Mucosa of descending colon (tissue), 3 donors: ENCODE results near the gene ADGRF5. TPM values are rescaled to one million over a fixed set of nuclear protein-coding genes. Genes with fewer than 3 reads are reported as not detected.
"Not testable (repeated sequence)": the region's sequence is repeated elsewhere in the genome, so short reads cannot be mapped to it uniquely, and the experiment has no call there.

Source experiments
- ATAC-seq: fragments of 200-7000 bp; cut with Tn5 transposase; one replicate; pipeline ENCODE4 v1.9.1; 2020; ENCODE audit warnings: mild to moderate bottlenecking, moderate library complexity
- DNase-seq, 3 donors: peaks; one replicate each; pipeline ENCODE4 v3.0.0-alpha.2; 2020
- H3K36me3 ChIP-seq: fragments of 200-600 bp; one replicate; pipeline ENCODE4 v1.8.0; 2021; ENCODE audit warnings: low read depth, mild to moderate bottlenecking
- H3K4me1 ChIP-seq: fragments of 200-600 bp; one replicate; pipeline ENCODE4 v1.8.0; 2021; ENCODE audit warnings: low read depth, mild to moderate bottlenecking
- H3K4me3 ChIP-seq: fragments of 200-600 bp; one replicate; pipeline ENCODE4 v1.8.0; 2021; ENCODE audit warnings: mild to moderate bottlenecking
- H3K9me3 ChIP-seq: fragments of 200-600 bp; one replicate; pipeline ENCODE4 v1.8.0; 2021; ENCODE audit warnings: mild to moderate bottlenecking
- intact Hi-C, 2 donors: fragments of 100-400 bp; cut with DNase I in 1 of 2; cut with micrococcal nuclease in 1 of 2; formaldehyde crosslinking; loops; one replicate each; pipeline versions ENCODE4 v1.11.0 to v1.11.1; 2022; cut with DNase I, micrococcal nuclease
- total RNA-seq, 3 donors: library from RNA; stranded (reverse); fragmentation: NEBNext Ultra II Directional in 2 of 3; extraction: Animal tissue kit (Norgen Biotek cat#: 25700) in 2 of 3; gene quantifications; one replicate each; pipeline versions ENCODE4 v1.2.1 to v1.2.4, GENCODE V29; 2021 to 2023
- TF ChIP-seq, protein P1 (sequence below): fragments of 200-600 bp; IDR thresholded peaks from one replicate; pipeline ENCODE4 v1.8.0; 2022; ENCODE audit warnings: antibody characterized with exemption, mild to moderate bottlenecking
- donor health status: DM: no; HTN: no; CAD: no; lungs with moderate emphysema.
- donor health status: DM: no; HTN: no; CAD: no.
- donor health status: DM: no; HTN: yes; CAD: no.

ADGRF5 gene
- total RNA-seq, 3 donors from 2014 or later, result 1.9 to 9.7 (median 3.9) TPM

DNA sequence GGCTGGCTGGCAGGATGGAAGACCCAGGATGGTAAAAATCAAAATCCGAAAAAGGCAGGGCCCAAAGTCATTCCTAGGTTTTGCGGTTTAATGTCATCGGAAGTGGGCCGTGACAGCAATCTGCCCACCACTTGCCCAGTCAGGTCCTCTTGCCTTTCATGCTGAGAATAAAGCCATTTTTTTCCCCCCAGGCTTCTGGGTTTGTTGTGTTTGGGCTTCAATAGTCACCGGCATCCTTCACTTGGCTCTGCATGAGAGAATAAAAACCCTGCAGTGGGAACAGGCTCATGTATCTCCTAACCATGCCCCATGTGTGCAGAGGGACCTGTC lies 72.4 kb downstream of the ADGRF5 start:
- H3K4me1 ChIP-seq, result peaks cover 12% of the 10 kb centered on the region
- TF ChIP-seq, protein P1, sequence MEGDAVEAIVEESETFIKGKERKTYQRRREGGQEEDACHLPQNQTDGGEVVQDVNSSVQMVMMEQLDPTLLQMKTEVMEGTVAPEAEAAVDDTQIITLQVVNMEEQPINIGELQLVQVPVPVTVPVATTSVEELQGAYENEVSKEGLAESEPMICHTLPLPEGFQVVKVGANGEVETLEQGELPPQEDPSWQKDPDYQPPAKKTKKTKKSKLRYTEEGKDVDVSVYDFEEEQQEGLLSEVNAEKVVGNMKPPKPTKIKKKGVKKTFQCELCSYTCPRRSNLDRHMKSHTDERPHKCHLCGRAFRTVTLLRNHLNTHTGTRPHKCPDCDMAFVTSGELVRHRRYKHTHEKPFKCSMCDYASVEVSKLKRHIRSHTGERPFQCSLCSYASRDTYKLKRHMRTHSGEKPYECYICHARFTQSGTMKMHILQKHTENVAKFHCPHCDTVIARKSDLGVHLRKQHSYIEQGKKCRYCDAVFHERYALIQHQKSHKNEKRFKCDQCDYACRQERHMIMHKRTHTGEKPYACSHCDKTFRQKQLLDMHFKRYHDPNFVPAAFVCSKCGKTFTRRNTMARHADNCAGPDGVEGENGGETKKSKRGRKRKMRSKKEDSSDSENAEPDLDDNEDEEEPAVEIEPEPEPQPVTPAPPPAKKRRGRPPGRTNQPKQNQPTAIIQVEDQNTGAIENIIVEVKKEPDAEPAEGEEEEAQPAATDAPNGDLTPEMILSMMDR, result no peak
- no peaks in the 10 kb centered on the region for H3K36me3 ChIP-seq
- ATAC-seq (no peak), DNase-seq (no peak)
- no peak overlapping the region for H3K4me3 ChIP-seq
- no peaks in the 10 kb centered on the region for H3K9me3 ChIP-seq
- intact Hi-C loops, result loop anchor here in 1 of 2 donors (5.0 kb wide), 1 partner anchor 198 kb away; no protein-coding TSS in a partner anchor

- Histone ChIP-seq H3K9me3 (no peaks in the 10 kb centered on the region), H3K4me3 (no peak overlapping the region), H3K4me1 (peaks cover 12% of the 10 kb centered on the region), H3K36me3 (no peaks in the 10 kb centered on the region)
- ATAC-seq, result peak; percentile 100
- TF ChIP-seq, protein P1, result peak; percentile 89
- intact Hi-C loops, result loop anchor here in 1 of 2 donors (5.0 kb wide), 1 partner anchor 198 kb away; no protein-coding TSS in a partner anchor
- DNase-seq, result peak; percentile 92 to 94 (median 94)
Measured at GRCh38 chr6:46848684-46849360, 72.9 kb downstream of the ADGRF5 start.

DNA sequence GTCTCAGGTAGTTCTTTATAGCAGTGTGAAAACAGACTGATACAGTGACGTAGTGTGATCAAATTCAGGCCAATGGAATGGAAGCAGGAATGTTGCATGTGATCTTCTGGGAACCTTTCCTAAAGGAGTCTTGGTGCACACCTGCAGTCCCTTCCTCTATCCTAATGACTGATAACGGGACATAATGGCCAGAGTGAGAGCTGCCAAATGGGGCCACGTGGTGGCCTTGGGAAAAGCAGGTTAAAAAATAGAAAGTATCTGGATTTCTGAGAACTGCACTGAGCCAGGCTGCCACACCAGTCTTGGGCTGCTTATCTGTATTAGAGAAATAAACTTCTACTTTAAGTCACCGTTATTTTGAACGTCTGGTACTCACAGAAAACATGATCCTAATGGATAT lies 76.6 kb downstream of the ADGRF5 start:
- ATAC-seq (no peak), DNase-seq (no peak)
- Histone ChIP-seq H3K9me3 (peaks cover 19% of the 10 kb centered on the region), H3K4me3 (no peak overlapping the region), H3K4me1 (peaks cover 12% of the 10 kb centered on the region), H3K36me3 (no peaks in the 10 kb centered on the region)
- intact Hi-C loops, result loop anchor here in 1 of 2 donors (5.0 kb wide), 1 partner anchor 202 kb away; no protein-coding TSS in a partner anchor
- TF ChIP-seq, protein P1, result no peak

DNA sequence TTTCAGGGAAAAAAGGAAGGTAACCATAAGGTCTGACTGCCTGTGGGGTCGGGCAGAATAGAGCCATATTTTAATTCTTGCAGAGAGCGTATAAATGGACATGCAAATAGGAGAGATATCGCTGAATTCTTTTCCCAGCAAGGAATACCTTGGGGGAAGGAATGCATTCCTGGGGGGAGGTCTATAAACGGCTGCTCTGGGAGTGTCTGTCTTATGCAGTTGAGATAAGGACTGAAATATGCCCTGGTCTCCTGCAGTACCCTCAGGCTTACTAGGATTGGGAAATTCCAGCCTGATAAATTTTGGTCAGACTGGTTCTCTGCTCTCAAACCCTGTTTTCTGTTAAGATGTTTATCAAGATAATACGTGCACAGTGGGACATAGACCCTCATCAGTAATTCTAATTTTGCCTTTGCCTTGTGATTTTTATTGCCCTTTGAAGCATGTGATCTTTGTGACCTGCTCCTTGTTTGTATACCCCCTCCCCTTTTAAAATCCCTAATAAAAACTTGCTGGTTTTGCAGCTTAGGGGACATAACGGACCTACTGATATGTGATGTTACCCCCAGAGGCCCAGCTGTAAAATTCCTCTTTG lies 79.4 kb downstream of the ADGRF5 start:
- peak in 1 of 3 donors; percentile 13 for DNase-seq
- peaks cover 19% of the 10 kb centered on the region for H3K9me3 ChIP-seq
- H3K4me3 ChIP-seq, H3K36me3 ChIP-seq, H3K4me1 ChIP-seq, ATAC-seq, intact Hi-C loops: not testable (repeated sequence)

DNA sequence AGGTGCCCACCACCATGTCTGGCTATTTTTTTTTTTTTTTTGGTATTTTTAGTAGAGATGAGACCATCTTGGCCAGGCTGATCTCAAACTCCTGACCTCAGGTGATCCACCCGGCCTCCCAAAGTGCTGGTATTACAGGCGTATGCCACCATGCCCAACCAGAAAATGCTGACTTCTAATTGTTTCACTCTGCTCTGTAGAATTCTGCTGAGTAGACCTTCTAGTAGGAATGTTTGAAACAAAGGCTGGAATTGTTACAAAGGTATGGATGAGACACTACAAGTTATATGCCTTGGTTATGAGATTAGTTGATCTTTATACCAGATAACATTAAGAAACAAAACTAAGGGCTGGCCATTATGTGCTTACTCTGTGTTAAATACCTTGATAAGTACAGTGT lies 83.7 kb downstream of the ADGRF5 start:
- Histone ChIP-seq H3K4me3 (no peak overlapping the region), H3K4me1 (no peaks in the 10 kb centered on the region), H3K9me3 (peaks cover 19% of the 10 kb centered on the region), H3K36me3 (no peaks in the 10 kb centered on the region)
- intact Hi-C loops, result no loop called here
- TF ChIP-seq, protein P1, result no peak
- ATAC-seq, result no peak
- no peak for DNase-seq

GRCh38 chr6:46834991-46835390 lies 86.7 kb downstream of the ADGRF5 start:
- ATAC-seq, DNase-seq, H3K9me3 ChIP-seq, intact Hi-C loops, H3K4me3 ChIP-seq, H3K4me1 ChIP-seq, H3K36me3 ChIP-seq: not testable (repeated sequence)

- H3K9me3 ChIP-seq, H3K36me3 ChIP-seq, H3K4me3 ChIP-seq, intact Hi-C loops, ATAC-seq, H3K4me1 ChIP-seq, DNase-seq: not testable (repeated sequence)
Measured at GRCh38 chr6:46834257-46834916, 87.4 kb downstream of the ADGRF5 start.
